D721Med (cell line): ENCODE data around the gene LSG1.

Source experiments
- DNase-seq: peaks from one replicate; pipeline ENCODE4 v3.0.0; 2011; ENCODE audit warnings: low spot score; ENCODE audit not compliant: insufficient read length
- FAIRE-seq: peaks from 2 replicates; lab custom pipeline; 2011; peaks lifted over from hg19 to GRCh38; lab: Jason Lieb, UNC
- TF ChIP-seq, protein P1 (sequence below): IDR thresholded peaks from 2 replicates; pipeline ENCODE4 v1.5.1; 2012; ENCODE audit warnings: mild to moderate bottlenecking, control low read depth; ENCODE audit not compliant: insufficient read depth; ENCODE audit errors: missing control alignments

The LSG1 gene

DNA sequence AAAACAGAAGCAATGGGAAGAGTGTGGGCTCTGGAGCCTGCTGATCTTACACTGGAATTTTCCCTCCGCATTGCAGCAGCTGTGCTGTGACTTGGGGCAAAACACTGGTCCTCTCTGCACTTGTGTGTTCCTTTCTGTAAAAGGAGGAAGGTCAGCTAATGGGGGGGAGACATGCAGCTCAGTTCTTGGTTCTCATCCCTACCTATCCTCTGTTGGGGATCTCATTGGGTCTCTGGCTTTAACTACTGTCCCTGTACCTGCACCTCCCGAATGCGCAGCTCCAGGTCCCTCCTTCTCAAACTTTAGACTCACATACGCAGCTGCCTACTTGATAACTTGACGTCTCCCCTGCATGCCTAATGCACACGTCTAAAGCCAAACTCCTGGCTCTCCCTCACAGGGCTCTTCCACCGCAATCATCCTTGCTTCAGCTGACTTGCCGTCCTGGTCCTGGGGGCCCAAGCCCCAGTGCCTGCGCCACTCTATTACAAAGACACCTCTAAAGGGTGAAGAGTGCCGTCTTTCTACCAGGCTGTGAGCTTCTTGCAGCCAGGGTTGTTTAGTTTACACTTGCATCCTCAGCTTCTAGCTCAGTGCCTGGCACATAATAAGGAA is 32.9 kb downstream of the LSG1 start:
- TF ChIP-seq, protein P1, sequence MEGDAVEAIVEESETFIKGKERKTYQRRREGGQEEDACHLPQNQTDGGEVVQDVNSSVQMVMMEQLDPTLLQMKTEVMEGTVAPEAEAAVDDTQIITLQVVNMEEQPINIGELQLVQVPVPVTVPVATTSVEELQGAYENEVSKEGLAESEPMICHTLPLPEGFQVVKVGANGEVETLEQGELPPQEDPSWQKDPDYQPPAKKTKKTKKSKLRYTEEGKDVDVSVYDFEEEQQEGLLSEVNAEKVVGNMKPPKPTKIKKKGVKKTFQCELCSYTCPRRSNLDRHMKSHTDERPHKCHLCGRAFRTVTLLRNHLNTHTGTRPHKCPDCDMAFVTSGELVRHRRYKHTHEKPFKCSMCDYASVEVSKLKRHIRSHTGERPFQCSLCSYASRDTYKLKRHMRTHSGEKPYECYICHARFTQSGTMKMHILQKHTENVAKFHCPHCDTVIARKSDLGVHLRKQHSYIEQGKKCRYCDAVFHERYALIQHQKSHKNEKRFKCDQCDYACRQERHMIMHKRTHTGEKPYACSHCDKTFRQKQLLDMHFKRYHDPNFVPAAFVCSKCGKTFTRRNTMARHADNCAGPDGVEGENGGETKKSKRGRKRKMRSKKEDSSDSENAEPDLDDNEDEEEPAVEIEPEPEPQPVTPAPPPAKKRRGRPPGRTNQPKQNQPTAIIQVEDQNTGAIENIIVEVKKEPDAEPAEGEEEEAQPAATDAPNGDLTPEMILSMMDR: no peak
- FAIRE-seq: no peak
- DNase-seq: no peak

DNA sequence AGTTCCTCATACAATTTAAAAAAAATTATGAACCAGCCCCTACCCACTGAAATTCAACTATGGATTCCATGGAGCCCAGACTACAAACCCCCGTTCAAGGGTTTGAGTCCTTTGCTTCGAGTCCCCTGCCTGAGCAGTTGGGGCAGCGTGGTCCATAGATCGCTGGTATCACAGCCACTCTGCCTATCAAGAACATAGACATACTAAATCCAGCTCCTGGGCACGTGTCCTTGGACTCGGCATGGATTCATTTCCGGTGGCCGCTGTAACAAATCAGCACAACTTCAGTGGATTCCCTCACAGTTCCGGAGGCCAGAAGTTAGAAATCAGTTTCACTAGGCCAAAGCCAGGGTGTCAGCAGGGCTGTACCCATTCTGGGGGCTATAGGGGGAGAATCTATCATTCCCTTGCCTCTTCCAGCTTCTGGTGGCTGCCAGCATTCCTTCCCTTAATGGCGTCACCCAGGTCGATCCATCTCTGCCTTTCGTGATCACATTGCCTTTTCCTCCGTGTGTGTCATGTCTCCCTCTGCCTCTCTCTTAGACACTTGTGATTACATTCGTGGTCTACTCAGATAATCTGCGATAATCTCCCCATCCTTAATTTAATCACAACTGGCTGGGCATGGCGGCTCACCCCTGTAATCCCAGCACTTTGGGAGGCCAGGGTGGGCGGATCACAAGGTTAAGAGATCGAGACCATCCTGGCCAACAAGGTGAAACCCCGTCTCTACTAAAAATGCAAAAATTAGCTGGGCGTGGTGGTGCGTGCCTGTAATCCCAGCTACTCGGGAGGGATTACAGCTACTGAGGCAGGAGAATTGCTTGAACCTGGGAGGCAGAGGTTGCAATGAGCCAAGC is 34.2 kb downstream of the LSG1 start:
- DNase-seq: no peak
- FAIRE-seq: no peak
- TF ChIP-seq, protein P1: no peak

DNA sequence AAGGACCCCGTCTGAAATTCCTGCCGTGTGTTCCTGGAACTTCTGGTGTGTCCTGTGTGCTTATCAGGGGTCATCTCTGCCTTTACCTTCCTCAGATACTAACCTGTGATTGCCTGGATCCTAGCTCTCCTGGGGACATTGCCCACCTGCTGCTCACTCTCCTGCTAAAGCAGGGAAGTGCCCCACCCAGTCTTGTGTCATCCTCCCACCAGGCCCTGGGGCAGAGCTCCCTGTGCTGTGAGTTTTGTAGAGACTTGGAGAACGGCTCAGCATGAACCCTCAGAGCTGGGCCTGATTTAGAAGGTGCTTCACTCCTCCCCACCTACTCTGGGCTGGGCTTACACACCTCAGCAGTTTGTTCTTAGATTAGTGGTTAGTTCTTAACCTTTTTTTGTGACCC is 34.9 kb downstream of the LSG1 start:
- TF ChIP-seq, protein P1: no peak
- DNase-seq: no peak
- no peak for FAIRE-seq

DNA sequence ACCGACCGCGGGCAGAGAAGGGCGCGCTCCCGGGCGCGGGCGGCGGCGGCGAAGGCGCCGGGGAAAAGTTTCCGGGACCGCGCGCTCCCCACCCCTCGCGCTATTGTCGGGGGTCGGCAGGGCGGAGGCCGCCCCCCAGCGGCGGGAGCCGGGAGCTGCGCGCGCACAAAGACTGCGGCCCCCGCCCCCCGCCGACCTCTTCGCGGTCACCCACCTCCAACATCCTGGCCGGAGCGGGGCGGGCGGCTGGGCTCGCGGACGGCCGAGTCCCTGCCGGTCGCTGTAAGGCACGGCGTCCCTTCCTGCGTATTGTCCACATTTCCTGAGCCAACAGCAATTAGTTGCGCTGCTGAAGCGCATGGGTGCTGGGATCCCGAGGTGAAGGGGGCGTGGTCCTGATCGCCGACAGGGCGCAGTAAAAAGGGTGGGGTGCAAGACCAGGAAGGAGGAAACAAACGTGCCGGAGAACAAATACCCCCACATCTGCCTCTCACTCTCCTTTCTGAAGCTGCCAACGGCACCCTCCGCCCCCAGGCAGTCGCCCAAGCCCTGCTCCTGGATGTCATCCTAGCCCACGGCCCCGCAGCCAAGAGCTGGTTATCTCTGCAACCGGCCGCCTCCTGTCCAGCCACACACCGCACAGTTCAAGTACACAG is 38.5 kb downstream of the LSG1 start, which contains the start of gene TMEM44:
TSS of gene TMEM44 (minus strand) at position 71 of the 656 bp plus-strand sequence. CDS start 204 bp downstream, outside the sequence.
- TF ChIP-seq, protein P1: peak; percentile 47
- no peak for FAIRE-seq

DNA sequence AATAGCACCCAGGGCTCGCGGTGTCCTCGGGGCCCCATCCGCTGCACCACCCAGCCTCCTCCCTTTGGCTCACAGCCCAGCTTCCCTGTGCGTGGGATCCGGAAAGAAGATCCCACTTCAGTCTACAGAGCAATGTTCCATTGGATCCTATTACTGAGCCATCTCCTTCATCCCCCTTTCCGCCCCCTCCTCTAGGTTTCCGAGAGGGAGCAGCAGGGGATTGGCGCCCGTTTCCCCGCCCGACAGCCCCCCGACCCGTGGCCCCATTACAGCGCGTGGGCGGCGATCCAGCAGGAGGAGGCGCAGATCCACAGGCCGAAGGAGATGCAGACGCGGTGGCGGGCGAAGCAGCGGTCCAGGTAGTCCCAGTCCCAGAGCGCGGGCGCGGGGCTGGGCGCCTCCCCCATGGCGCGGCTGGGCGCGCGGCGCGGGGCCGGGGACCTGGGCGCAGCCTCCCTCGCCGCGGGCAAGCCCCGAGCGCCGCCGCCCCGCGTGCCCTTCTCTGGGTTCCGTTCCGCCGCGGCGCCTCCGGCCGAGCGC is 39.1 kb downstream of the LSG1 start:
- no peak for FAIRE-seq
- TF ChIP-seq, protein P1: no peak
- no peak for DNase-seq

More for the DNA sequence above, 38.5 kb downstream of the LSG1 start, which contains the start of gene TMEM44:
- DNase-seq: peak; percentile 53

DNA sequence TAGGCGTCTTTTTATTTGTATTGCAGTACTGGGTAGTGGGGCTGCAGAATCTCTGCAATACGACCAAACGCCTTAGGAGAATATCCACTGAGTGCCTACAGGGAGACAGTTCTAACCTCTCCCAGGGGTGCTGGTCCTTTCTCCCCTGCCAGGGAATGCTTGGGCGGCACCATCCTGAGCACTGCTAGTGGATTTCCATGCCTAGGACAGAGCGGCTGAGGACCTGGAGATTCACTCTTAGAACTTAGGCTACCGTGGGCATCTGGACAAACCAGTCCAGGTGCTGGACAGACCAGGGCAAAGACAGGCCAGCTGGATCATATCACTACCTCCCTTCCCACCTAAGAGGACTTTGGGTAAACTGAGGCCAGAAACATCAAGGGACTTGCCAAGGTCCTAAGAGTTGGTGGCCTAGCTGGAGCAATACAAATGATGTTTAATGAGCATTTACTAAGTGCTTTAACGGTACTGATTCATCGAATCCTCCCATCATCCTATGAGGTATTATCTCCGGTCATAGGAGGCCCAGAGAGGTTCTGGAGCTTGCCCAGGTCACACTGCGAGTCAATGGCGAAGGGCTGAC is 39.7 kb downstream of the LSG1 start:
- DNase-seq (no peak), FAIRE-seq (no peak)
- TF ChIP-seq, protein P1: no peak
